Suprapubic skin (tissue), 3 donors: Measurements from ENCODE around the gene MRPL1.

Source experiments
- EP300 ChIP-seq: sonication (generic); formaldehyde crosslinking; IDR thresholded peaks from one replicate; pipeline ENCODE4 v1.6.1; 2017; ENCODE audit warnings: antibody characterized with exemption
- POLR2A ChIP-seq, 2 donors: fragments of 450-650 bp; IDR thresholded peaks; one replicate each; pipeline ENCODE4 v1.6.1; 2017; ENCODE audit warnings: antibody characterized with exemption in 2 of 2, mild to moderate bottlenecking in 2 of 2, moderate library complexity in 2 of 2
- TF ChIP-seq, protein P1 (sequence below), 2 donors: fragments of 200-600 bp in 1 of 2; fragments of 450-650 bp in 1 of 2; sonication (generic) in 1 of 2; IDR thresholded peaks; one replicate each; pipeline ENCODE4 v1.5.1; 2016 to 2019; ENCODE audit warnings: antibody characterized with exemption in 2 of 2, mild to moderate bottlenecking in 1 of 2, moderate library complexity in 1 of 2

DNA sequence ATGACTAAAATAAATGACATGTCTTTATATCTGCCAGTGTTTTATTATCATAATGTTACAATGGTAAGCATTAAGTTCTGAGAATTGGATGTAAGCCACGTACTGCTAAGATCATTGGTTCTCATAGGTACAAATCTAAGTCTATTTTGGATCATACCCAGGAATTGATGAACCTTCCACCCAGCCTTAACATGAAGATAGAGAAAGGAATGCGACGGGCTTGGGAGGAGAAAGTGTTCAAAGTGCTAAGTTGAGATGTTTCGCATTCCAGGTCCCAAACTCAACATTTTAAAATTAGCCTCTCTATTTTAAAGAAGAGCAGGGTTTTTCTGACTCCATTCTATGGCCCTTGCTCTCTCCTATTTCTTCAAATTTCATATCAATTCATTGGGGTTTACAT is 139.6 kb downstream of the MRPL1 start:
- TF ChIP-seq POLR2A (IDR thresholded peaks at IDR 0.05) (no peak), EP300 (no peak)
- TF ChIP-seq, protein P1, sequence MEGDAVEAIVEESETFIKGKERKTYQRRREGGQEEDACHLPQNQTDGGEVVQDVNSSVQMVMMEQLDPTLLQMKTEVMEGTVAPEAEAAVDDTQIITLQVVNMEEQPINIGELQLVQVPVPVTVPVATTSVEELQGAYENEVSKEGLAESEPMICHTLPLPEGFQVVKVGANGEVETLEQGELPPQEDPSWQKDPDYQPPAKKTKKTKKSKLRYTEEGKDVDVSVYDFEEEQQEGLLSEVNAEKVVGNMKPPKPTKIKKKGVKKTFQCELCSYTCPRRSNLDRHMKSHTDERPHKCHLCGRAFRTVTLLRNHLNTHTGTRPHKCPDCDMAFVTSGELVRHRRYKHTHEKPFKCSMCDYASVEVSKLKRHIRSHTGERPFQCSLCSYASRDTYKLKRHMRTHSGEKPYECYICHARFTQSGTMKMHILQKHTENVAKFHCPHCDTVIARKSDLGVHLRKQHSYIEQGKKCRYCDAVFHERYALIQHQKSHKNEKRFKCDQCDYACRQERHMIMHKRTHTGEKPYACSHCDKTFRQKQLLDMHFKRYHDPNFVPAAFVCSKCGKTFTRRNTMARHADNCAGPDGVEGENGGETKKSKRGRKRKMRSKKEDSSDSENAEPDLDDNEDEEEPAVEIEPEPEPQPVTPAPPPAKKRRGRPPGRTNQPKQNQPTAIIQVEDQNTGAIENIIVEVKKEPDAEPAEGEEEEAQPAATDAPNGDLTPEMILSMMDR (IDR thresholded peaks at IDR 0.05), result no peak
